ENCODE results near the gene TRIP12.
"Not testable (repeated sequence)": the region's sequence is repeated elsewhere in the genome, so short reads cannot be mapped to it uniquely, and the experiment has no call there.

TRIP12 gene

DNA sequence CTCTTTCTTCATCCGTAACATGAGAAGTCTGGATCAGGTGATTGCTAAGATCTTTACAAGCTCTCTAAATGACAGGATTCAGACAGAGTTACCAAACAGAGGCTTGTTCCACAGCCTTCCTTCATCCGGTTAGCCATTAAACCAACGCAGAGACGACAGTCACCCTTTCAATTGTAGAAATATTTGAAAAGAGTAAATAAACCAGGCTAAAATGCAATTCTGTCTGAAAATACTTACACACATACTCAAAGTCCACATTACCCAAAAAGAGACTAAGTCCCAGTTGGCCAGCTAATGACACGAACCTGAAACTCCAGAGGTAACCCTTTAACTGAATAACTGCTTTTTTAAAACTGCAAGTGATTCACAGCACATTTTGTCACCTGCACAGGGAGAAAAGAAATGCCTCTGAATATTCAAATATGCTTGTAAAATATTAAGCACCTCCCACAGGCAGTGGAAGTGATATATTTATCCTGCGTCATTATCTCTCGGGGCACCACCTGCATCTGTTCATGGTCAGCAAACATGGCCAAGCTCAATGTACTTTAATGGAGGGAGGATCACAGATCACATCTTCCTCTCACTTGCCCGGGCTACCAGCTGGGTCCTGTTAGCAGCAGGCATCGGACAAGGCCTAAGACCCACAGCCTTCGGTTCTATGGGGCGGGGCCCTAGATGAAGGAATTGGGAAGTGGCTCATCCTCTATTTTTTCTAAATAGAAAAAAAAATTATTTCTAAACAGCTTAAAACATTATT is 168.7 kb downstream of the TRIP12 start:
- no peak for DNase-seq

DNA sequence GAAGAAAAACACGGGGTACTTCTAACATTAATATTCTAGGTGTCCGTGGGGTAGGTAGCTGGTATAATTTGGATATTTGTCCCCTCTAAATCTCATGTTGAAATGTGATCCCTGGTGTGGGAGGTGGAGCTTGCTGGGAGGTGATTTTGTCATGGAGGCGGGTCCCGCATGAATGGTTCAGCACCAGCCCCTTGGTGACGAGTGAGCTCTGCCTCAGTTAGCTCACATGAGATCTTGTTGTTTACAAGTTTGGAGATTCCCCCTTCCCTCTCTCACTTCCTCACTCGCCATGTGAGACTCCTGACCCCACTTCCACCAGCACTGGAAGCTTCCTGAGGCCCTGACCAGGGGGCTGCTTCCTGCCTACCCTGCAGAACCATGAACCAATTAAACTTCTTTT is 172.0 kb downstream of the TRIP12 start:
- DNase-seq, result no peak

- no peak for DNase-seq
Observed at GRCh38 chr2:229748950-229749349, 172.9 kb downstream of the TRIP12 start.

DNA sequence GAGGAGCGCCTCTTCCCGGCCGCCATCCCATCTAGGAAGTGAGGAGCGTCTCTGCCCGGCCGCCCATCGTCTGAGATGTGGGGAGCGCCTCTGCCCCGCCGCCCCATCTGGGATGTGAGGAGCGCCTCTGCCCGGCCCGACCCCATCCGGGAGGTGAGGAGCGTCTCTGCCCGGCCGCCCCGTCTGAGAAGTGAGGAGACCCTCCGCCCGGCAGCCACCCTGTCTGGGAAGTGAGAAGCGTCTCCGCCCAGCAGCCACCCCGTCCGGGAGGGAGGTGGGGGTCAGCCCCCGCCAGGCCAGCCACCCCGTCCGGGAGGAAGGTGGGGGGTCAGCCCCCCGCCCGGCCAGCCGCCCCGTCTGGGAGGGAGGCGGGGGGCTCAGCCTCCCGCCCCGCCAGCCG is 179.1 kb downstream of the TRIP12 start:
- not testable (repeated sequence) for DNase-seq

GRCh38 chr2:229740279-229740678 is 181.5 kb downstream of the TRIP12 start:
- no peak for DNase-seq

DNA sequence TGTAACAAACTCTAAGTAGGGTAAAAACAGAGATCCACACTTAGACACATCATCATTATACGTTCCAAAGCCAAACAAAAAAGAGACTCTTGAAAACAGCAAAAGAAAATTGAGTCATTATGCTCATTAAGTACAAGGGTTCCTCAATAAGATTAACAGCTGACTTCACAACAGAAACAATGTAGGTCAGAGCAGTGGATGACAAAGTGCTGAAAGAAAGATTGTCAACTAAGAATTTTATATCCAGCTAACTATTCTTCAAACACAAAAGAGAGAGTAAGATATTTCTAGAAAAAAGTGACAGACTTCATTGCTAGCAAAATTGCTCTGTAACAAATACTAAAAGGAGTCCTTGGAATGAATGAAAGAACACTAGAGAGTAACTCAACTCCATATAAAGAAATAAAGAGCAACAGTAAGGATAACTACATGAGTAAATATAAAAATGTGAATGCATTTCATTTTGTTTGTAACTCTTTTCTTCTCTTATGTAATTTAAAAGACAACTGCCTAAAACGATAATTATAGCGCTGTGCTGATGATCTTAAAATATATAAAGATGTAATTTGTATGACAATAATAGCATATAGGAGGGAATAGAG is 183.7 kb downstream of the TRIP12 start:
- DNase-seq, result no peak

DNA sequence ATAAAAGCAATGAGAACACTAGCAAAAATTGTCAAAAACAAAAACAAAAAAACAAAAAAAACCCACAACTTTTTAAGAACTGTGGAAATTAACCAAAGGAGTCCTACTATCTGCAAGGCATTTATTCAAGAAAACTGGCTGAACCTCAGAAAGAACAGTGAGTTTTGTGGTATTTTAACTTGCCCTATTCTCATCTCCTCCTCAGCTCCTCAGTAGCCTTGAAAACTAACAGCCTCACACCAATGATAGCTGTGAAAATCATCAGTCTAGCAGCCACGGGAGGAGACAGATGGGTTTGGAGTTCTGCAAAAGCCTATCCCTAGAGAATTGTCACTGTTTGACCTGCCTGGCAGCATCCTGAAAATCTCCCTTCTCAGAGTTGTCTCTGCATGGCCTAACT is 187.4 kb downstream of the TRIP12 start:
- DNase-seq, result no peak

DNA sequence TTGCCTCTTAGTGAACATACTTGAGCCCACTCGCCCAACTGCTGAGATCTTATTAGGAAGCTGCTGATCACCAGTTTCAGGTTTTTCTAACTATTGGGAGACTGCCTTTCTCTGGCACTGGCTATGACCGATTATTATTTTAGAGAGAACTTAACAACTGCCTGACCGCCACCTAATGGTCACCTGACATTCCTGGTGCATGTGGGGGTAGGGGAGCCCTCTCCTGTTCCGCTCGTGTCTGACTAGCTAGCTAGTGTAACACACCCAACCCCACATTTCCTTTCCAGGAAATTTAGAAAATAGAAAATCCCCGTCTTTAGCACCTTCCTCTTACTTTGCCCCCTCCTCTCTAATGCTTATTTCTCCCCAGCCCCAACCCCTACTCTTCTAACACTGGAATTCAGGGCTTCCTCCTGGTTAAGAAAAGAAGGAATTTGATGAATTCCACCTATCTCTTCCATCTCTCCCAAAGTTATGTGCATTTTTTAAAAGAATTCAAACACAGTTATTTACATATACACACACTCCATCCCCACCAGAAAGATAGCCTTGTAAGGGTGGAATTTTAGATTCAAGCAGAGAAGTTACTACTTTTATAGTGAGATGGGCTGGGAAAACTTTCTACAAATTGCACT is 188.1 kb downstream of the TRIP12 start:
- no peak for DNase-seq

DNA sequence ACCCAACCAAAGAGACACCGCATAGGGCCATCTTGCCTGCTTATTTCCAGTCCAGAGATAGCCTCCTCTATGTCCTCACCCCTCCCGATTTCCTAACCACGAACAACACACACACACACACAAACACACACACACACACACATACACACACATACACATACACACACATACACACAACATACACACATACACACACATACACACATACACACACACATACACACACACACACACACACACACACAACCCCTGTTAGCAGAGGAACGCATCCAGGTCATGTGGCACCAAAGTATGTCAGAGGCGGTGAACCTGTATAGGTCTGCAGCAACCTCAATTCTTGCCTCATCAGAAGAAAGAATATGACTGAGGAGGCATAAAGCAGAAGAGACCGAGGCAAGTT is 188.9 kb downstream of the TRIP12 start:
- DNase-seq, result no peak

- no peak for DNase-seq
Observed at GRCh38 chr2:229731916-229732315, 189.9 kb downstream of the TRIP12 start.

GRCh38 chr2:229731363-229731762 is 190.4 kb downstream of the TRIP12 start:
- no peak for DNase-seq

- no peak for DNase-seq
Observed at GRCh38 chr2:229728370-229728769, 193.4 kb downstream of the TRIP12 start.

- DNase-seq, result no peak
Observed at GRCh38 chr2:229726643-229727042, 195.2 kb downstream of the TRIP12 start.

DNA sequence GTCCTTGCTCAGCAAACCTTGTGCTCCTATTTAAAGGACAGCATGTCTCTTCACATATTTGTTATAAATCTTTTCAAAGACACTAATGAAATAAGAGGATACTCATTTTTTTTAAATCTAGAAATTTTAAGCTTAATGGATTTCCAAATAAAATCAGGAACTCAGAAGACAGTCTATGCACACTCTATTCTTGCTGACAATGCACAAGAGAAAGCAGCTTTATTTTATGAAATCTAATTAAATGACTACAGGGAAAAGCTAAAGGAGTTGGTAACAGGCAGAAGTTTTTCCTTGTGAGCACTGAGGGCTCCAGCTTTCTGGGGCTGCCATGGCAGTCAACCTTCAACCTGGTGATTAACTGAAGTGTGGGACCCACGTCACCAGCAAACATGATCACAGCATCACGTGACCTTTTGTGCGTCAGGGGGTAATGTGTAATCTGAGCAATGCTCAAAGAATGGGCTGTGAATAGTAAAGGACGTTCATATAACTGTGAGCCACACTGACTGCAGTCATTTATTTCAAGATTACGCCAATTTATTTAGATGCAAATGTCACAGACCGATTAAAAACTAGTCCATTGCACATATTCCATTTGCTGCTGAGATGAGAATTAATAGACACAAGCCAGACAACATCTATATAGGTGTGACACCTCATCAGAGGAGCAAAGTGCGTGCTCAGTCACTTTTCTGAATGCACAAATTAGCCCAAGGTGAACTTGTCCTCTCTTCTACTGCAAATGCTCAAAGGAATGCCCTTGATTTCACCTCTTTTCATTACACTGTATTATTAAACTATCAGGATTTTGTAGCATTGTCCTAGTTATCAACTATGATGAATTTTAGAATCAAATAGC is 195.9 kb downstream of the TRIP12 start:
- no peak for DNase-seq

DNA sequence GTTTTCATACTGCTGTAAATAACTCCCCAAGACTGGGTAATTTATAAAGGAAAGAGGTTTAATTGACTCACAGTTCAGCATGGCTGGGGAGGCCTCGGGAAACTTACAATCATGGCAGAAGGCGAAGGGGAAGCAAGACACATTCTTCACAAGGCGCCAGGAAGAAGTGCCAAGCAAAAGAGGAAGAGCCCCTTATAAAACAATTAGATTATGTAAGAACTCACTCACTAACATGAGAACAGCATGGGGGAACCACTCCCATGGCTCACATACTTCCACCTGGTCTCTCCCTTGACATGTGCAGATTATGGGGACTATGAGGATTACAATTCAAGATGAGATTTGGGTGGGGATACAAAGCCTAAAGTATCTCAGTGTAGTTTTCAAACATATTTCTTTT is 198.6 kb downstream of the TRIP12 start:
- DNase-seq, result not testable (repeated sequence)

GRCh38 chr2:229719926-229720647 is 201.7 kb downstream of the TRIP12 start:
- no peak for DNase-seq

- no peak for DNase-seq
Observed at GRCh38 chr2:229718057-229718456, 203.8 kb downstream of the TRIP12 start.

- DNase-seq, result peak; percentile 73
Observed at GRCh38 chr2:229715895-229716507, 205.8 kb downstream of the TRIP12 start.

- no peak for DNase-seq
Observed at GRCh38 chr2:229714736-229715541, 206.9 kb downstream of the TRIP12 start.

- DNase-seq, result peak; percentile 42
Observed at GRCh38 chr2:229714080-229714735, 207.6 kb downstream of the TRIP12 start, which contains the start of gene DNER. Gene DNER, minus strand, starts transcription at chr2:229714555. Its CDS starts 132 bp downstream, at chr2:229714423.
